ENCODE measurements around the gene PIKFYVE. TPM values are rescaled to one million over a fixed set of nuclear protein-coding genes. Genes with fewer than 3 reads are reported as not detected.

Gene PIKFYVE
- total and polyA plus RNA-seq, 2 of the 8 experiments (the other 6 are each of a cell fraction or from before 2014, with no cell fraction given): 8.8 to 33.5 TPM

- H2BK20ac ChIP-seq (ENCODE audit: low read length): no peak overlapping the region
- H3K4me3 ChIP-seq (ENCODE audit: extremely low read depth in 1 of 4, insufficient read depth in 2 of 4, low read depth in 3 of 4, low read length in 4 of 4): no peak overlapping the region
- H2BK12ac ChIP-seq (ENCODE audit: low read depth, low read length): no peak overlapping the region
- H3K9me3 ChIP-seq (ENCODE audit: insufficient read depth in 2 of 2, low read depth in 1 of 2, low read length in 1 of 2): peaks cover 3 to 8% of the 10 kb centered on the region in 2 experiments; a peak in 3 of 4 replicates
- 91% methylated on average over 9 of the region's 9 CpGs; no CpG with 5 or more reads in 1 of the 2 experiments for WGBS, 2 experiments (ENCODE audit: extremely low coverage in 1 of 2, insufficient coverage in 1 of 2, insufficient read length in 1 of 2, insufficient replicate concordance in 2 of 2, low coverage in 1 of 2, low lambda C conversion rate in 2 of 2, missing lambda C conversion rate in 1 of 2)
- H3K56ac ChIP-seq (replicated peaks; ENCODE audit: insufficient read length, low read depth, low read length): no peak overlapping the region
- no peak overlapping the region for H2BK120ac ChIP-seq (replicated peaks; ENCODE audit: low read depth, low read length)
- no peak overlapping the region for H3K18ac ChIP-seq (ENCODE audit: extremely low read depth, low read length)
- no peaks in the 10 kb centered on the region; a peak in 1 of 7 replicates for H3K4me1 ChIP-seq (replicated peaks in 1 of 4; ENCODE audit: control insufficient read depth in 3 of 4, insufficient read depth in 4 of 4, low read length in 3 of 4)
- H4K8ac ChIP-seq (ENCODE audit: extremely low read depth, insufficient read depth, low read length): no peak overlapping the region; the same call in 1 of the 2 replicates
- TF ChIP-seq SRF (IDR thresholded peaks at IDR 0.05; ENCODE audit: low read depth, low read length) (no peak), NANOG (IDR thresholded peaks at IDR 0.05; ENCODE audit: insufficient read depth, low read depth, low read length, poor library complexity, severe bottlenecking) (no peak), HDAC2 (IDR thresholded peaks at IDR 0.05; ENCODE audit: borderline replicate concordance in 1 of 2, low read depth in 2 of 2, low read length in 2 of 2) (no peak), RFX5 (IDR thresholded peaks at IDR 0.05; ENCODE audit: borderline replicate concordance, low read depth, low read length) (no peak), PHF8 (conservative IDR thresholded peaks at IDR 0.05; ENCODE audit: low read depth, low read length) (no peak)
- H3K36me3 ChIP-seq (ENCODE audit: control insufficient read depth in 2 of 4, insufficient read depth in 4 of 4, low read length in 3 of 4): peaks cover 0 to 8% (median 0%) of the 10 kb centered on the region in 4 experiments; a peak in 2 of 8 replicates
- no peak overlapping the region for H3K4me2 ChIP-seq (ENCODE audit: insufficient read depth in 1 of 2, low read depth in 2 of 2, low read length in 2 of 2)
- no peak overlapping the region for H3K27ac ChIP-seq (ENCODE audit: low read depth, low read length)
- no peak overlapping the region for H3K23ac ChIP-seq (ENCODE audit: insufficient read length)
- H3K27me3 ChIP-seq (replicated peaks in 1 of 4; ENCODE audit: control insufficient read depth in 3 of 4, extremely low read depth in 1 of 4, insufficient read depth in 3 of 4, low read length in 3 of 4): no peaks in the 10 kb centered on the region
- ChIA-PET CTCF (ENCODE audit: partially characterized antibody) (interaction anchor here (0.5 to 1.7 kb wide), 2 partner anchors 12 to 1835 kb away, joined by 3 to 9 read pairs; no protein-coding TSS in a partner anchor), POLR2A (ENCODE audit: partially characterized antibody) (no interaction called here)
- no peak for DNase-seq (ENCODE audit: low read depth in 1 of 2, low spot score in 2 of 2)
- no peak overlapping the region for H4K5ac ChIP-seq (ENCODE audit: insufficient read length, low read depth, low read length)
- no peaks in the 10 kb centered on the region for H3K23me2 ChIP-seq (ENCODE audit: low read depth, low read length)
- no peak overlapping the region for H2BK15ac ChIP-seq (ENCODE audit: low read length)
- H2AK5ac ChIP-seq (ENCODE audit: low read depth, low read length): no peak overlapping the region
- no peak for FAIRE-seq
- H4K20me1 ChIP-seq (replicated peaks in 1 of 2; ENCODE audit: control insufficient read depth in 1 of 2, insufficient read depth in 2 of 2, low read length in 2 of 2): no peaks in the 10 kb centered on the region
- no peak overlapping the region for H3K9ac ChIP-seq (replicated peaks in 1 of 4; ENCODE audit: extremely low read depth in 1 of 4, low read depth in 3 of 4, low read length in 3 of 4)
- H3K14ac ChIP-seq (ENCODE audit: insufficient read length): no peak overlapping the region
- H3K4ac ChIP-seq (replicated peaks; ENCODE audit: insufficient read length, low read depth, low read length): no peak overlapping the region
- H3K79me2 ChIP-seq (ENCODE audit: control insufficient read depth in 1 of 2, insufficient read depth in 2 of 2, low read length in 2 of 2): no peaks in the 10 kb centered on the region
- H2AFZ ChIP-seq (ENCODE audit: low read length): no peak overlapping the region
- no peak overlapping the region for H4K91ac ChIP-seq (replicated peaks; ENCODE audit: insufficient read length, low read length)
- H3K79me1 ChIP-seq (ENCODE audit: low read depth, low read length): no peaks in the 10 kb centered on the region
- no peak overlapping the region for H2BK5ac ChIP-seq (ENCODE audit: low read depth, low read length)
Observed at GRCh38 chr2:208361077-208361441, 95.0 kb downstream of the PIKFYVE start.
